ENCODE measurements around the gene LRRC10B.

The LRRC10B gene

DNA sequence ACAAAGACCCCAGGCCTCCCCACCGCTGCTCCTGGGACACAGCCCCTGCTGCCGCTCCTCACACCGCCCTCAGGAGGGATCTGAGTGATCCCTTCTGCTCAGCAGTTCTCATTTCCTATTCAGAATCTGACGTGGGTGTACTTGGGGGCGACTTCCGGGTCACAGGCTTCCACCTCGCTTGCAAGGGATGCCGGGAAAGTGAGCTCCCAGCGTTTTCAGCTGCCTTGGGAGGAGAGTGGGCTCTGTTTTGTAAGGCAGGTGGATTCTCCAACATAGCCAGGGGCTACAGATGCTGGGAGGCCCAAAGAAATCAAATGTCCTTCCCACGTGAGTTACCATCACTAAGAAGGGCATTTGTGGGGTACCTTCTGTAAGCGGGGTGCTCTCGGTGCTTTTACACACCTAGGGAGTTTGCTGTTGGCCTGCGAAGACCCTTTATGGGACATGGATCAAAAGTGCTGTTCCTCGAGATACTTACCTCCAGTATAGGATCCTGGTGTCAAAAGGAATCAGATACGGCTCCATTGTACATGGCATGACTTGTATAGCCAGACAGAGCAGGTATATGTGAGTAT is 9.7 kb upstream of the LRRC10B start:
- H3K4me2 ChIP-seq (ENCODE audit: insufficient read depth, low read length, poor library complexity, severe bottlenecking) = no peak overlapping the region

DNA sequence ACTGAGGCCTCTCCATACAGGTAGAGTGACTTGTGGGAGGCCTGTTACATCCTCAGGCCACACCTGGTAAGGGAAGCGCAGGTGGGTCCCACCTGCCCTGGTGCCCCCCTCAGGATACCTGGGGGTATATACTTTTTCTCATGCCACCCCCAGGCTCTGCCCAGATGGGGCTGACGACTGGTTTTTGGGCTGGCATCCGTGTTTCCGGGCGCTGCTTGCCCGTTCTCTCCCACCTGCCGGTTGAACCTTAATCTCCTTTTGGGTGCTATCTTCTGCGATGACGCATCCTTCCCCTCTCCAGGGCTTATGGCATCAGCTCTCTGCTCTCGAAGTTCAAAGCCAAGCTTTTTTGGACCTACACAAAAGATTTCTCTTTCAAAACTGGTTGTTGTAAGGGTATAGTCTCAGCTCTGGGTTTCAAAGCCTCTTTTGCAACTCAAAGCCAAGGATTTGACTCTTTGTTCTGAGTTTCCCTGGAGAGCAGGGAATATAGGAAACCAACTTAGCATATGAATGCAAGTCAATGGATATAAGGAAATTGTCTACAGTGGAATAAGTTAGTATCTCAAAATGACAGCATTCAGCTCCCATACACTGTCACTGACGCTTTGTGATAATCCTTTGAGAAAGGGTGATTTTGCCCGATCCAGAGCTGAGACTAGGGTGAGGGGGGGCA is 8.6 kb upstream of the LRRC10B start:
- no peak for DNase-seq (ENCODE audit: low spot score)
- Histone ChIP-seq H3K4me1 (ENCODE audit: control insufficient read depth in 2 of 2, insufficient read depth in 1 of 2, low read depth in 1 of 2, low read length in 2 of 2) (peaks cover 0 to 34% of the 10 kb centered on the region in 2 donors), H3K14ac (ENCODE audit: low read length) (no peak overlapping the region), H3K4ac (ENCODE audit: low read length) (no peak overlapping the region), H2BK15ac (ENCODE audit: low read length) (no peak overlapping the region), H2AK5ac (ENCODE audit: low read depth, low read length) (no peak overlapping the region), H2AFZ (ENCODE audit: low read length) (no peak overlapping the region), H2BK120ac (ENCODE audit: low read depth, low read length) (no peak overlapping the region), H3K4me2 (ENCODE audit: insufficient read depth, low read length, poor library complexity, severe bottlenecking) (no peak overlapping the region), H3K27me3 (ENCODE audit: control insufficient read depth in 3 of 3, insufficient read depth in 3 of 3, low read depth in 1 of 3, low read length in 3 of 3) (no peaks in the 10 kb centered on the region), H3K27ac (replicated peaks; ENCODE audit: low read length) (no peak overlapping the region), H3K9me3 (replicated peaks in 1 of 2; ENCODE audit: control insufficient read depth in 2 of 2, insufficient read depth in 1 of 2, low read depth in 1 of 2, low read length in 2 of 2) (no peaks in the 10 kb centered on the region), H4K91ac (ENCODE audit: low read depth, low read length, poor library complexity) (no peak overlapping the region), H3K9ac (ENCODE audit: low read depth, low read length, poor library complexity) (no peak overlapping the region), H2BK12ac (ENCODE audit: low read length) (no peak overlapping the region), H3K4me3 (ENCODE audit: low read length in 2 of 2) (no peak overlapping the region), H4K8ac (ENCODE audit: low read depth, low read length) (no peak overlapping the region), H3K18ac (ENCODE audit: low read length) (no peak overlapping the region), H3K79me1 (ENCODE audit: low read depth, low read length) (no peaks in the 10 kb centered on the region), H3K23ac (ENCODE audit: low read depth, low read length, poor library complexity) (no peak overlapping the region), H2BK5ac (ENCODE audit: low read length) (no peak overlapping the region), H3K36me3 (replicated peaks in 1 of 2; ENCODE audit: control insufficient read depth in 2 of 2, insufficient read depth in 2 of 2, low read length in 2 of 2) (no peaks in the 10 kb centered on the region)
- WGBS, 2 donors (ENCODE audit: extremely low coverage in 2 of 2, insufficient read length in 2 of 2, insufficient replicate concordance in 1 of 2) = no CpG with 5 or more reads among the region's 12 CpGs

More for the DNA sequence above, 9.7 kb upstream of the LRRC10B start:
- Histone ChIP-seq H2AK5ac (ENCODE audit: low read depth, low read length) (no peak overlapping the region), H3K4ac (ENCODE audit: low read length) (no peak overlapping the region), H3K79me1 (ENCODE audit: low read depth, low read length) (no peaks in the 10 kb centered on the region), H3K9ac (ENCODE audit: low read depth, low read length, poor library complexity) (no peak overlapping the region), H2BK12ac (ENCODE audit: low read length) (no peak overlapping the region), H3K18ac (ENCODE audit: low read length) (no peak overlapping the region), H4K91ac (ENCODE audit: low read depth, low read length, poor library complexity) (no peak overlapping the region), H2BK120ac (ENCODE audit: low read depth, low read length) (no peak overlapping the region), H2BK5ac (ENCODE audit: low read length) (no peak overlapping the region), H3K9me3 (replicated peaks in 1 of 2; ENCODE audit: control insufficient read depth in 2 of 2, insufficient read depth in 1 of 2, low read depth in 1 of 2, low read length in 2 of 2) (no peaks in the 10 kb centered on the region), H3K4me1 (ENCODE audit: control insufficient read depth in 2 of 2, insufficient read depth in 1 of 2, low read depth in 1 of 2, low read length in 2 of 2) (peaks cover 0 to 40% of the 10 kb centered on the region in 2 donors), H3K23ac (ENCODE audit: low read depth, low read length, poor library complexity) (no peak overlapping the region), H3K14ac (ENCODE audit: low read length) (no peak overlapping the region), H3K4me3 (ENCODE audit: low read length in 2 of 2) (no peak overlapping the region), H3K36me3 (replicated peaks in 1 of 2; ENCODE audit: control insufficient read depth in 2 of 2, insufficient read depth in 2 of 2, low read length in 2 of 2) (no peaks in the 10 kb centered on the region), H2BK15ac (ENCODE audit: low read length) (no peak overlapping the region), H4K8ac (ENCODE audit: low read depth, low read length) (no peak overlapping the region), H3K27me3 (ENCODE audit: control insufficient read depth in 3 of 3, insufficient read depth in 3 of 3, low read depth in 1 of 3, low read length in 3 of 3) (no peaks in the 10 kb centered on the region), H2AFZ (ENCODE audit: low read length) (peak overlapping the region; percentile 12), H3K27ac (replicated peaks; ENCODE audit: low read length) (no peak overlapping the region)
- WGBS, 2 donors (ENCODE audit: extremely low coverage in 2 of 2, insufficient read length in 2 of 2, insufficient replicate concordance in 1 of 2) = no CpG with 5 or more reads among the region's 15 CpGs
- no peak for DNase-seq (ENCODE audit: low spot score)

DNA sequence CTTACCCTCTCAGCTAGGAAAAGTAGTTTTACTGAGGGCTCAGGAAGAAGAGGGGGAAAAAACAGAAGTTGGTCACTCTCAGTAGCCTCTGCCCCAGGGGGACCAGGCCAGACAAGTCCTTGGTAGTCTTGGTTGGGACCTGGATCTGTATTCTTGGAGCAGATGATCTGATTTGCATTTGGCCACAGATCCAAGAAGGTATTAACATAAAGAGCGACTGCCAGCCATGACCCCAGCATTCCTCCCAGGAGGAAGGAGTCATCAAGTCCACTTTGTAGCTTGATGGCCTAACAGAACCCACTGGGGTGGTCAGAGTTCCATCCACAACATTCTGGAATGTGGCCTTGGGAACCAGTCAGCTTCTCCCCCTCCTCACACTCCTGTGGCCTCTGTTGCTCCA is 6.0 kb upstream of the LRRC10B start:
- Histone ChIP-seq H3K9me3 (replicated peaks in 1 of 2; ENCODE audit: control insufficient read depth in 2 of 2, insufficient read depth in 1 of 2, low read depth in 1 of 2, low read length in 2 of 2) (peaks cover 0 to 1% of the 10 kb centered on the region in 2 donors), H3K4me2 (ENCODE audit: insufficient read depth, low read length, poor library complexity, severe bottlenecking) (no peak overlapping the region), H3K4me3 (ENCODE audit: low read length in 2 of 2) (no peak overlapping the region), H4K91ac (ENCODE audit: low read depth, low read length, poor library complexity) (no peak overlapping the region), H3K18ac (ENCODE audit: low read length) (no peak overlapping the region), H3K4ac (ENCODE audit: low read length) (no peak overlapping the region), H2BK5ac (ENCODE audit: low read length) (no peak overlapping the region), H4K8ac (ENCODE audit: low read depth, low read length) (no peak overlapping the region), H3K36me3 (replicated peaks in 1 of 2; ENCODE audit: control insufficient read depth in 2 of 2, insufficient read depth in 2 of 2, low read length in 2 of 2) (no peaks in the 10 kb centered on the region), H3K79me1 (ENCODE audit: low read depth, low read length) (no peaks in the 10 kb centered on the region), H3K23ac (ENCODE audit: low read depth, low read length, poor library complexity) (no peak overlapping the region), H2BK120ac (ENCODE audit: low read depth, low read length) (no peak overlapping the region), H3K4me1 (ENCODE audit: control insufficient read depth in 2 of 2, insufficient read depth in 1 of 2, low read depth in 1 of 2, low read length in 2 of 2) (peaks cover 4 to 49% of the 10 kb centered on the region in 2 donors), H2AK5ac (ENCODE audit: low read depth, low read length) (peak overlapping the region; percentile 70), H3K27ac (replicated peaks; ENCODE audit: low read length) (no peak overlapping the region), H3K27me3 (ENCODE audit: control insufficient read depth in 3 of 3, insufficient read depth in 3 of 3, low read depth in 1 of 3, low read length in 3 of 3) (peaks cover 0 to 11% (median 7%) of the 10 kb centered on the region in 3 experiments), H3K9ac (ENCODE audit: low read depth, low read length, poor library complexity) (no peak overlapping the region), H2BK12ac (ENCODE audit: low read length) (no peak overlapping the region), H2AFZ (ENCODE audit: low read length) (no peak overlapping the region), H3K14ac (ENCODE audit: low read length) (no peak overlapping the region), H2BK15ac (ENCODE audit: low read length) (no peak overlapping the region)
- no CpG with 5 or more reads among the region's 1 CpG for WGBS, 2 donors (ENCODE audit: extremely low coverage in 2 of 2, insufficient read length in 2 of 2, insufficient replicate concordance in 1 of 2)
- DNase-seq (ENCODE audit: low spot score) = no peak

DNA sequence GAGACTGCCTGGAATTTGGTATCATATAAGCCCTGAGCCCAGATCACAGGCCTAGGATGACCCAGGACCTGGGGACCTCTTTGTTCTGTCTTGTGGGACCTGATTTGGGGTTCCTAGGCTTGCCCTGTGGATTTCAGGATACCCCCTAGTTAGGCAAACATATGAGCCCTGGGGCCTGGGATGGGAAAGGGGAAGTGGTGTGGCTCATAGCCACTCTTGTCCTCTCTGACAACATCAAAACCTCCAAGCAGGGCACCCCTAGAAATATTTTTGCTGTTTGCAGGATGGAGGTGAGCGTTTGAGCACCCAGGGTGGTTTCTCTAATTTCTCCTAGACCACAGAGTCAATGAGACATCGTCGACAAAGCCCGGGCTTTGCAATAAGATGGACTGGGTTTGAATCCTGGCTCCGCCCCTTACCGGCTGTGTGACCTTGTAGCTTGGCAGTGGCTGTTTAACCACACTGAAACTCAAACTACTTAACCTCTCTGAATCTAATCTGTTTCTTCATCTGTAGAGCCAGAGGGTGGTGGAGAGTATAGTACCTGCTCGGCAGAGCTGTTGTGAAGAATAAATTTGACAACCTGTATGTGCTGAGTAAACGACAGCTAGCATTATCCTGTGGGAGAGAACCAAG is 5.3 kb upstream of the LRRC10B start:
- H4K91ac ChIP-seq (ENCODE audit: low read depth, low read length, poor library complexity) = no peak overlapping the region

More for the DNA sequence above, 5.3 kb upstream of the LRRC10B start:
- H4K8ac ChIP-seq (ENCODE audit: low read depth, low read length) = no peak overlapping the region
- no peak overlapping the region for H3K4me2 ChIP-seq (ENCODE audit: insufficient read depth, low read length, poor library complexity, severe bottlenecking)
- no peak overlapping the region for H2BK12ac ChIP-seq (ENCODE audit: low read length)
- H3K4me3 ChIP-seq (ENCODE audit: low read length in 2 of 2) = peak overlapping the region in 1 of 2 donors; percentile 50
- H3K9me3 ChIP-seq (replicated peaks in 1 of 2; ENCODE audit: control insufficient read depth in 2 of 2, insufficient read depth in 1 of 2, low read depth in 1 of 2, low read length in 2 of 2) = peaks cover 0 to 1% of the 10 kb centered on the region in 2 donors
- peak overlapping the region; percentile 9 for H3K9ac ChIP-seq (ENCODE audit: low read depth, low read length, poor library complexity)
- no peak overlapping the region for H3K4ac ChIP-seq (ENCODE audit: low read length)
- no peaks in the 10 kb centered on the region for H3K36me3 ChIP-seq (replicated peaks in 1 of 2; ENCODE audit: control insufficient read depth in 2 of 2, insufficient read depth in 2 of 2, low read length in 2 of 2)
- WGBS, 2 donors (ENCODE audit: extremely low coverage in 2 of 2, insufficient read length in 2 of 2, insufficient replicate concordance in 1 of 2) = no CpG with 5 or more reads among the region's 8 CpGs
- no peak overlapping the region for H2AFZ ChIP-seq (ENCODE audit: low read length)
- H3K4me1 ChIP-seq (ENCODE audit: control insufficient read depth in 2 of 2, insufficient read depth in 1 of 2, low read depth in 1 of 2, low read length in 2 of 2) = peaks cover 10 to 51% of the 10 kb centered on the region in 2 donors
- DNase-seq (ENCODE audit: low spot score) = no peak
- no peak overlapping the region for H3K14ac ChIP-seq (ENCODE audit: low read length)
- H2BK120ac ChIP-seq (ENCODE audit: low read depth, low read length) = no peak overlapping the region
- H2AK5ac ChIP-seq (ENCODE audit: low read depth, low read length) = peak overlapping the region; percentile 70
- H3K18ac ChIP-seq (ENCODE audit: low read length) = no peak overlapping the region
- H3K79me1 ChIP-seq (ENCODE audit: low read depth, low read length) = no peaks in the 10 kb centered on the region
- H2BK15ac ChIP-seq (ENCODE audit: low read length) = no peak overlapping the region
- no peak overlapping the region for H3K27ac ChIP-seq (replicated peaks; ENCODE audit: low read length)
- H3K23ac ChIP-seq (ENCODE audit: low read depth, low read length, poor library complexity) = no peak overlapping the region
- H3K27me3 ChIP-seq (ENCODE audit: control insufficient read depth in 3 of 3, insufficient read depth in 3 of 3, low read depth in 1 of 3, low read length in 3 of 3) = peaks cover 0 to 18% (median 14%) of the 10 kb centered on the region in 3 experiments
- H2BK5ac ChIP-seq (ENCODE audit: low read length) = no peak overlapping the region

Measured in neuronal stem cell (in vitro differentiated cells).